NOMO-1 treated with dmso at 0.1 percent for 144 hours (cell line): ENCODE measurements around the gene TPM2.

ENCODE experiments used
- DNase-seq: peaks from one replicate; lab custom pipeline; 2025; ENCODE audit not compliant: unreplicated experiment; lab: John Stamatoyannopoulos, UW

Gene TPM2

GRCh38 chr9:35718721-35719511 is 29.2 kb upstream of the TPM2 start:
- no peak for DNase-seq

GRCh38 chr9:35717132-35717870 is 27.6 kb upstream of the TPM2 start:
- no peak for DNase-seq

- DNase-seq, result no peak
Measured at GRCh38 chr9:35716230-35716629, 26.5 kb upstream of the TPM2 start.

GRCh38 chr9:35714579-35715252 is 25.0 kb upstream of the TPM2 start:
- no peak for DNase-seq

GRCh38 chr9:35714123-35714522 is 24.4 kb upstream of the TPM2 start:
- no peak for DNase-seq

- no peak for DNase-seq
Measured at GRCh38 chr9:35713578-35713977, 23.9 kb upstream of the TPM2 start.

- DNase-seq, result no peak
Measured at GRCh38 chr9:35712762-35713400, 23.2 kb upstream of the TPM2 start.

- no peak for DNase-seq
Measured at GRCh38 chr9:35711501-35712428, 22.0 kb upstream of the TPM2 start.

- no peak for DNase-seq
Measured at GRCh38 chr9:35710818-35711500, 21.2 kb upstream of the TPM2 start.

GRCh38 chr9:35708146-35708545 is 18.4 kb upstream of the TPM2 start:
- no peak for DNase-seq

GRCh38 chr9:35706951-35707350 is 17.2 kb upstream of the TPM2 start:
- no peak for DNase-seq

- DNase-seq, result no peak
Measured at GRCh38 chr9:35705836-35706430, 16.2 kb upstream of the TPM2 start.

- no peak for DNase-seq
Measured at GRCh38 chr9:35705372-35705771, 15.6 kb upstream of the TPM2 start.

- no peak for DNase-seq
Measured at GRCh38 chr9:35703906-35704672, 14.4 kb upstream of the TPM2 start.

- no peak for DNase-seq
Measured at GRCh38 chr9:35702696-35703095, 13.0 kb upstream of the TPM2 start.

GRCh38 chr9:35700942-35701341 is 11.2 kb upstream of the TPM2 start:
- no peak for DNase-seq

GRCh38 chr9:35700031-35700430 is 10.3 kb upstream of the TPM2 start:
- DNase-seq, result no peak

GRCh38 chr9:35698231-35698630 is 8.5 kb upstream of the TPM2 start:
- no peak for DNase-seq

- no peak for DNase-seq
Measured at GRCh38 chr9:35697486-35697885, 7.8 kb upstream of the TPM2 start.
